CD14-positive monocyte (primary cell): ENCODE data around the gene BAIAP2L1. TPM values are rescaled to one million over a fixed set of nuclear protein-coding genes. Genes with fewer than 3 reads are reported as not detected.
A peak's percentile ranks its signal among the peaks of the same experiment; 100 is the strongest.

Experiments used
- DNase-seq, 3 donors: peaks; one replicate each; pipeline ENCODE4 v3.0.0-alpha.2; 2011 to 2022
- H2AFZ ChIP-seq: 2 replicates; pipeline ENCODE4 v1.6.0; 2012; ENCODE audit warnings: mild to moderate bottlenecking, low read depth, low read length, inconsistent platforms; ENCODE audit not compliant: insufficient read depth, poor library complexity, severe bottlenecking
- H3K27ac ChIP-seq, 2 donors: 1 replicate in 1 of 2; 2 replicates in 1 of 2; pipeline ENCODE4 v1.5.1; 2012 to 2013; ENCODE audit warnings: low read length in 2 of 2, control low read depth in 1 of 2, inconsistent platforms in 1 of 2, low read depth in 1 of 2, mild to moderate bottlenecking in 1 of 2
- H3K27me3 ChIP-seq, 2 donors: one replicate each; pipeline versions ENCODE4 v1.6.0 to v1.6.1; 2011 to 2013; ENCODE audit warnings: low read length in 2 of 2; ENCODE audit not compliant: control insufficient read depth in 2 of 2, insufficient read depth in 2 of 2
- H3K36me3 ChIP-seq, 2 donors: replicated peaks in 1 of 2; 1 replicate in 1 of 2; 2 replicates in 1 of 2; pipeline versions ENCODE4 v1.5.1 to v1.6.1; 2012 to 2013; ENCODE audit warnings: low read length in 2 of 2, control low read depth in 1 of 2, inconsistent platforms in 1 of 2, mild to moderate bottlenecking in 1 of 2; ENCODE audit not compliant: insufficient read depth in 2 of 2, control insufficient read depth in 1 of 2
- H3K4me1 ChIP-seq, 2 donors: 1 replicate in 1 of 2; 2 replicates in 1 of 2; pipeline versions ENCODE4 v1.5.1 to v1.6.1; 2012 to 2013; ENCODE audit warnings: low read length in 2 of 2, control low read depth in 1 of 2, inconsistent platforms in 1 of 2, mild to moderate bottlenecking in 1 of 2, moderate library complexity in 1 of 2; ENCODE audit not compliant: insufficient read depth in 2 of 2, control insufficient read depth in 1 of 2
- H3K4me2 ChIP-seq: replicated peaks from 2 replicates; pipeline ENCODE3; 2012; ENCODE audit warnings: low read length, moderate library complexity, mild to moderate bottlenecking; ENCODE audit not compliant: poor library complexity, severe bottlenecking; ENCODE audit errors: extremely low read depth
- H3K4me3 ChIP-seq, 3 experiments: fragments of 200-600 bp in 1 of 3; sonication (generic) in 1 of 3; replicated peaks in 1 of 3; 1 replicate in 2 of 3; 2 replicates in 1 of 3; pipeline ENCODE4 v1.5.1; 2011 to 2013; ENCODE audit warnings: low read length in 3 of 3, mild to moderate bottlenecking in 3 of 3, control low read depth in 2 of 3, low read depth in 2 of 3, inconsistent platforms in 1 of 3, moderate library complexity in 1 of 3
- H3K79me2 ChIP-seq: 2 replicates; pipeline ENCODE4 v1.6.0; 2012; ENCODE audit warnings: mild to moderate bottlenecking, control low read depth, inconsistent platforms, low read length, moderate library complexity; ENCODE audit not compliant: insufficient read depth
- H3K9ac ChIP-seq: 2 replicates; pipeline ENCODE4 v1.6.0; 2017; ENCODE audit warnings: low read length, mild to moderate bottlenecking; ENCODE audit not compliant: insufficient read depth, poor library complexity, severe bottlenecking
- H3K9me3 ChIP-seq, 2 donors: replicated peaks in 1 of 2; 1 replicate in 1 of 2; 2 replicates in 1 of 2; pipeline versions ENCODE4 v1.5.1 to v1.6.1; 2012 to 2013; ENCODE audit warnings: low read length in 2 of 2, control low read depth in 1 of 2; ENCODE audit not compliant: control insufficient read depth in 1 of 2, insufficient read depth in 1 of 2
- H4K20me1 ChIP-seq: 2 replicates; pipeline ENCODE4 v1.6.0; 2012; ENCODE audit warnings: mild to moderate bottlenecking, low read length, control low read depth, moderate library complexity; ENCODE audit not compliant: insufficient read depth
- H3K27ac Mint-ChIP-seq, 7 donors: one replicate each; pipeline ENCODE4 v1.8.0; 2020; ENCODE audit warnings: mild to moderate bottlenecking in 7 of 7, mixed read lengths in 7 of 7, moderate library complexity in 6 of 7, inconsistent platforms in 2 of 7
- H3K27me3 Mint-ChIP-seq, 3 donors: one replicate each; pipeline ENCODE4 v1.8.0; 2021 to 2022; ENCODE audit warnings: low read depth in 3 of 3, mild to moderate bottlenecking in 3 of 3, mixed read lengths in 3 of 3, moderate library complexity in 3 of 3, inconsistent platforms in 1 of 3
- H3K36me3 Mint-ChIP-seq, 2 donors: one replicate each; pipeline ENCODE4 v1.8.0; 2020; ENCODE audit warnings: mixed read lengths in 2 of 2, inconsistent platforms in 1 of 2, mild to moderate bottlenecking in 1 of 2
- H3K4me1 Mint-ChIP-seq: one replicate; pipeline ENCODE4 v1.8.0; 2020; ENCODE audit warnings: mild to moderate bottlenecking, mixed read lengths
- H3K4me3 Mint-ChIP-seq, 2 donors: one replicate each; pipeline ENCODE4 v1.8.0; 2020; ENCODE audit warnings: mild to moderate bottlenecking in 2 of 2, mixed read lengths in 2 of 2, moderate library complexity in 1 of 2
- H3K9me3 Mint-ChIP-seq, 7 donors: one replicate each; pipeline ENCODE4 v1.8.0; 2020 to 2022; ENCODE audit warnings: mixed read lengths in 7 of 7, mild to moderate bottlenecking in 6 of 7, moderate library complexity in 6 of 7, inconsistent platforms in 2 of 7
- WGBS: methylation state at CpG from one replicate; pipeline ENCODE4 v1.1.5; 2013; ENCODE audit warnings: missing lambda C conversion rate; ENCODE audit not compliant: insufficient coverage; 5-methylcytosine and 5-hydroxymethylcytosine counted together
- intact Hi-C, 2 donors: fragments of 100-400 bp; cut with micrococcal nuclease; formaldehyde crosslinking; loops; one replicate each; pipeline versions ENCODE4 v1.15.0 to v1.15.1; 2023
- polyA plus RNA-seq, 3 donors: library from polyadenylated mRNA; depleted of rRNA in 1 of 3; unstranded in 2 of 3; stranded (reverse) in 1 of 3; fragments of 300-500 nt in 2 of 3; fragments of >200 nt in 1 of 3; fragmentation: Illumina TruSeq in 2 of 3; gene quantifications; 1 replicate in 2 of 3; 2 replicates in 1 of 3; pipeline ENCODE4 v1.2.3, GENCODE V29; 2012 to 2021
- TF ChIP-seq, protein P1 (sequence below): fragments of 200-600 bp; IDR thresholded peaks from one replicate; pipeline ENCODE4 v1.8.0; 2022; ENCODE audit warnings: antibody characterized with exemption, mild to moderate bottlenecking

The BAIAP2L1 gene
- polyA plus RNA-seq, 3 donors = 0.17 to 0.52 TPM; not detected in 1

DNA sequence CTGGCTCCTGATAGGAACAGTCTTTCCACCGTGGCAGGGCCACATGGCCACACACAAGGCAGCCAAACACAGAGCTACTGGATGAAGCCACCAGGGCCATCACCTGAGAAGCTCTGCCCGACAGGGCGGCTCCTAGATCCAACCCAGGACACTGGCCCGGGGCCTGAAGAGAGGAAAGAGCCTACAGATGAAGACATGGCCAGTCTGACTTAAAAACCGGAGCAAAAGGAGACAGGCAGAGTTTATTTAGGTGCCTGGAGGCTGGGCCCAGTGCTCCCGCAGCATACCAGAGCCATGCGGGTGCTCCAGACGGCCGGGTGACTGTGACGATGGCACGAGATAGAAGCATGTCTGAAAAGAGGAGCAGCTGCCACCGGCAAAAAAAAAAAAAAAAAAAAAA, 152.7 kb downstream of the BAIAP2L1 start:
- Histone ChIP-seq H3K27ac (peak overlapping the region; percentile 17 to 65), H3K9ac (no peak overlapping the region), H4K20me1 (peaks cover 28% of the 10 kb centered on the region), H3K79me2 (peaks cover 30% of the 10 kb centered on the region), H3K4me3 (no peak overlapping the region), H3K4me1 (peaks cover 69 to 73% of the 10 kb centered on the region in 2 donors), H3K9me3 (no peaks in the 10 kb centered on the region), H3K4me2 (no peak overlapping the region), H3K27me3 (no peaks in the 10 kb centered on the region), H2AFZ (no peak overlapping the region), H3K36me3 (peaks cover 14 to 15% of the 10 kb centered on the region in 2 donors)
- DNase-seq = no peak
- intact Hi-C loops = no loop called here
- Mint-ChIP-seq H3K4me3 (peak overlapping the region in 1 of 2 donors; percentile 24), H3K27ac (peak overlapping the region in 4 of 7 donors; percentile 78 to 96 (median 82)), H3K27me3 (peaks cover 0 to 1% (median 0%) of the 10 kb centered on the region in 3 donors), H3K9me3 (peaks cover 0 to 4% (median 0%) of the 10 kb centered on the region in 7 donors), H3K4me1 (peaks cover 66% of the 10 kb centered on the region), H3K36me3 (peaks cover 28 to 49% of the 10 kb centered on the region in 2 donors)
- 91% methylated on average over 11 of the region's 12 CpGs for WGBS
- TF ChIP-seq, protein P1, sequence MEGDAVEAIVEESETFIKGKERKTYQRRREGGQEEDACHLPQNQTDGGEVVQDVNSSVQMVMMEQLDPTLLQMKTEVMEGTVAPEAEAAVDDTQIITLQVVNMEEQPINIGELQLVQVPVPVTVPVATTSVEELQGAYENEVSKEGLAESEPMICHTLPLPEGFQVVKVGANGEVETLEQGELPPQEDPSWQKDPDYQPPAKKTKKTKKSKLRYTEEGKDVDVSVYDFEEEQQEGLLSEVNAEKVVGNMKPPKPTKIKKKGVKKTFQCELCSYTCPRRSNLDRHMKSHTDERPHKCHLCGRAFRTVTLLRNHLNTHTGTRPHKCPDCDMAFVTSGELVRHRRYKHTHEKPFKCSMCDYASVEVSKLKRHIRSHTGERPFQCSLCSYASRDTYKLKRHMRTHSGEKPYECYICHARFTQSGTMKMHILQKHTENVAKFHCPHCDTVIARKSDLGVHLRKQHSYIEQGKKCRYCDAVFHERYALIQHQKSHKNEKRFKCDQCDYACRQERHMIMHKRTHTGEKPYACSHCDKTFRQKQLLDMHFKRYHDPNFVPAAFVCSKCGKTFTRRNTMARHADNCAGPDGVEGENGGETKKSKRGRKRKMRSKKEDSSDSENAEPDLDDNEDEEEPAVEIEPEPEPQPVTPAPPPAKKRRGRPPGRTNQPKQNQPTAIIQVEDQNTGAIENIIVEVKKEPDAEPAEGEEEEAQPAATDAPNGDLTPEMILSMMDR = no peak

DNA sequence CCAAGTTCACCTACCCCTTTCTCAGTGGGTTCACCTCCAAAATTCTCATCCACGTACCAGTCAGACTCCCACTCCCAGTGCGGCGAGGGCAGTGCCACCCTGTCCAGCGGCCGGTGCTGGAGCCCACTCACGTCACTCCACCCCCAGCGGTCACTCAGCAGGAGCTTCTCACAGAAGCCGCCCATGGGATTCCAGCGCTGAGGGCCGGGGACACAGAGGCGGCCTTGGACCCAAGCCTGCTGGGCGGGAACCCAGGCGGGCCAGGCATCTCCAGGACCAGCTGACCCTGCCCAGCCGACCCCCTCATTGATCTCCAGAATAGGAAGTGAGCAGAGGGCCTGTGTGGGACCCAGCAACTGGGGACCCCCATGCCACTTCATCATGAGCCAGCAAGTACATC, 156.0 kb downstream of the BAIAP2L1 start:
- intact Hi-C loops = no loop called here
- H3K27me3 Mint-ChIP-seq = peaks cover 0 to 4% (median 2%) of the 10 kb centered on the region in 3 donors

More for the DNA sequence above, 156.0 kb downstream of the BAIAP2L1 start:
- H3K4me3 Mint-ChIP-seq = no peak overlapping the region
- H3K9me3 Mint-ChIP-seq = peaks cover 0 to 4% (median 0%) of the 10 kb centered on the region in 7 donors
- TF ChIP-seq, protein P1 = no peak
- peaks cover 42% of the 10 kb centered on the region for H3K4me1 Mint-ChIP-seq
- peaks cover 39% of the 10 kb centered on the region for H4K20me1 ChIP-seq
- WGBS = 99% methylated on average over 13 of the region's 14 CpGs
- peaks cover 35 to 38% of the 10 kb centered on the region in 2 donors for H3K36me3 ChIP-seq
- H3K9ac ChIP-seq = no peak overlapping the region
- H3K27me3 ChIP-seq = no peaks in the 10 kb centered on the region
- no peak overlapping the region for H3K4me2 ChIP-seq
- H3K27ac Mint-ChIP-seq = no peak overlapping the region
- peaks cover 51 to 65% of the 10 kb centered on the region in 2 donors for H3K36me3 Mint-ChIP-seq
- H3K4me1 ChIP-seq = peaks cover 41 to 42% of the 10 kb centered on the region in 2 donors
- H2AFZ ChIP-seq = no peak overlapping the region
- H3K79me2 ChIP-seq = peaks cover 11% of the 10 kb centered on the region
- DNase-seq = no peak
- H3K27ac ChIP-seq = no peak overlapping the region
- H3K9me3 ChIP-seq = no peaks in the 10 kb centered on the region
- H3K4me3 ChIP-seq = no peak overlapping the region
